GM12864 (cell line): Measurements from ENCODE around the gene FXYD6.

ENCODE experiments used
- DNase-seq: peaks from one replicate; pipeline ENCODE4 v3.0.0-alpha.2; 2011; ENCODE audit warnings: low read depth
- H3K4me3 ChIP-seq: 2 replicates; pipeline ENCODE4 v1.5.1; 2011; ENCODE audit warnings: mild to moderate bottlenecking, low read depth, low read length, control low read depth
- CTCF ChIP-seq: IDR thresholded peaks from 2 replicates; pipeline ENCODE4 v1.5.1; 2011; ENCODE audit warnings: low read depth, mild to moderate bottlenecking, moderate library complexity, low read length, control low read depth, inconsistent platforms; ENCODE audit errors: missing control alignments

Gene FXYD6

GRCh38 chr11:117906710-117907109 is 30.3 kb upstream of the FXYD6 start:
- H3K4me3 ChIP-seq = no peak overlapping the region
- DNase-seq = no peak
- no peak for TF ChIP-seq CTCF

- no peak for TF ChIP-seq CTCF
- no peak for DNase-seq
- no peak overlapping the region for H3K4me3 ChIP-seq
Observed at GRCh38 chr11:117906126-117906525, 29.7 kb upstream of the FXYD6 start.

- no peak for TF ChIP-seq CTCF
- H3K4me3 ChIP-seq = no peak overlapping the region
- no peak for DNase-seq
Observed at GRCh38 chr11:117905524-117905923, 29.1 kb upstream of the FXYD6 start.

- H3K4me3 ChIP-seq = no peak overlapping the region
- TF ChIP-seq CTCF = no peak
- DNase-seq = no peak
Observed at GRCh38 chr11:117903505-117904382, 27.3 kb upstream of the FXYD6 start.

- no peak overlapping the region for H3K4me3 ChIP-seq
- no peak for DNase-seq
- TF ChIP-seq CTCF = no peak
Observed at GRCh38 chr11:117902001-117902845, 25.8 kb upstream of the FXYD6 start.

GRCh38 chr11:117901601-117902000 is 25.1 kb upstream of the FXYD6 start:
- no peak for TF ChIP-seq CTCF
- H3K4me3 ChIP-seq = no peak overlapping the region

More at GRCh38 chr11:117901601-117902000, 25.1 kb upstream of the FXYD6 start:
- no peak for DNase-seq
